ENCODE results near the gene DNAI4. TPM values are rescaled to one million over a fixed set of nuclear protein-coding genes. Genes with fewer than 3 reads are reported as not detected.

DNAI4 gene
- total and polyA plus RNA-seq, 9 of the 15 experiments (the other 6 are each of a cell fraction or from before 2014, with no cell fraction given), result 0.57 to 4.8 (median 2.6) TPM; not detected in 1

GRCh38 chr1:66927528-66927927 lies 2.9 kb upstream of the DNAI4 start (continued):
- TF ChIP-seq ZNF609 (CRISPR knock-in tag; IDR thresholded peaks at IDR 0.05; ENCODE audit: borderline replicate concordance) (no peak), BRCA1 (IDR thresholded peaks at IDR 0.05) (no peak), BRCA1 (CRISPR knock-in tag; IDR thresholded peaks at IDR 0.05) (no peak)

GRCh38 chr1:66925944-66926343 lies 1.3 kb upstream of the DNAI4 start:
- DNase-seq (ENCODE audit: extremely low read depth in 1 of 4, low spot score in 3 of 4) (peak in 2 of 4 experiments; percentile 17 to 58), ATAC-seq (0 out of 3 replicates have a peak, but pooled peaks have one; percentile 2), FAIRE-seq (peak; percentile 74)
- Histone ChIP-seq H3K79me2 (ENCODE audit: control insufficient read depth, insufficient read depth, low read length) (peaks cover 78% of the 10 kb centered on the region), H3K9me3 (replicated peaks; ENCODE audit: control insufficient read depth, insufficient read depth, low read depth, low read length) (no peaks in the 10 kb centered on the region), H3K9me1 (ENCODE audit: control insufficient read depth, insufficient read depth, low read length) (no peaks in the 10 kb centered on the region), H3K27ac (ENCODE audit: extremely low read depth, low read depth, low read length) (peak overlapping the region; percentile 81), H3K36me3 (ENCODE audit: control insufficient read depth, insufficient read depth, low read length) (peaks cover 2% of the 10 kb centered on the region; the same call in 1 of the 3 replicates), H3K4me2 (ENCODE audit: insufficient read depth, low read length) (peak overlapping the region; percentile 93), H3K9ac (ENCODE audit: insufficient read depth in 1 of 2, low read depth in 2 of 2, low read length in 2 of 2) (peak overlapping the region; percentile 62 to 89; a peak in 3 of 4 replicates), H3K4me3 (peak overlapping the region; percentile 85), H3K27me3 (ENCODE audit: control insufficient read depth in 2 of 2, insufficient read depth in 2 of 2, low read length in 2 of 2) (no peaks in the 10 kb centered on the region), H3K4me1 (replicated peaks in 1 of 2; ENCODE audit: control insufficient read depth in 2 of 2, insufficient read depth in 2 of 2, low read length in 2 of 2) (peaks cover 5 to 16% of the 10 kb centered on the region in 2 experiments; a peak in 4 of 5 replicates), H2AFZ (ENCODE audit: low read depth, low read length) (peak overlapping the region; percentile 98), H4K20me1 (replicated peaks; ENCODE audit: control insufficient read depth, insufficient read depth, low read length) (no peaks in the 10 kb centered on the region)
- ChIA-PET POLR2A (no interaction called here), CTCF (ENCODE audit: low intra/inter-chr PET ratio) (no interaction called here)
- in situ Hi-C loops (cut with MboI) (no loop called here), intact Hi-C loops (cut with micrococcal nuclease) (loop anchor here (2.0 to 5.0 kb wide), 3 partner anchors 157 to 506 kb away; partner anchors contain the start of gene SERBP1)
- 2% methylated on average over 9 of the region's 9 CpGs for WGBS (ENCODE audit: insufficient coverage, low coverage, missing lambda C conversion rate)
- BruUV-seq (replicated peaks), result no TSS peak
- no peak for TF ChIP-seq IRF2 (CRISPR knock-in tag; IDR thresholded peaks at IDR 0.05)
- no peak for TF ChIP-seq THAP7 (CRISPR knock-in tag; IDR thresholded peaks at IDR 0.05)
- TF ChIP-seq ZNF174 (CRISPR knock-in tag; IDR thresholded peaks at IDR 0.05), result no peak
- no peak for TF ChIP-seq ZNF3 (CRISPR knock-in tag; IDR thresholded peaks at IDR 0.05)
- no peak for TF ChIP-seq OTX1 (CRISPR knock-in tag; IDR thresholded peaks at IDR 0.05)
- TF ChIP-seq ZNF830 (CRISPR knock-in tag; IDR thresholded peaks at IDR 0.05), result no peak
- no peak for TF ChIP-seq POLR2B (IDR thresholded peaks at IDR 0.05; ENCODE audit: low read depth, partially characterized antibody)
- TF ChIP-seq NCOA4 (IDR thresholded peaks at IDR 0.05; ENCODE audit: partially characterized antibody), result no peak
- no peak for TF ChIP-seq FOXJ3 (CRISPR knock-in tag; IDR thresholded peaks at IDR 0.05)
- TF ChIP-seq ZNF398 (CRISPR knock-in tag; IDR thresholded peaks at IDR 0.05), result no peak
- TF ChIP-seq HMBOX1 (IDR thresholded peaks at IDR 0.05), result 0 out of 2 replicates have a peak, but pooled peaks have one; percentile 1
